Smooth muscle cell of bladder (primary cell): Measurements from ENCODE around the gene ALLC. TPM values are rescaled to one million over a fixed set of nuclear protein-coding genes. Genes with fewer than 3 reads are reported as not detected.

Experiments used
- total RNA-seq: library from RNA; depleted of rRNA; stranded (reverse); fragments of >200 nt; gene quantifications from 2 replicates; pipeline ENCODE4 v1.2.3, GENCODE V29; 2014

ALLC gene
- total RNA-seq = not detected in 2 replicates

DNA sequence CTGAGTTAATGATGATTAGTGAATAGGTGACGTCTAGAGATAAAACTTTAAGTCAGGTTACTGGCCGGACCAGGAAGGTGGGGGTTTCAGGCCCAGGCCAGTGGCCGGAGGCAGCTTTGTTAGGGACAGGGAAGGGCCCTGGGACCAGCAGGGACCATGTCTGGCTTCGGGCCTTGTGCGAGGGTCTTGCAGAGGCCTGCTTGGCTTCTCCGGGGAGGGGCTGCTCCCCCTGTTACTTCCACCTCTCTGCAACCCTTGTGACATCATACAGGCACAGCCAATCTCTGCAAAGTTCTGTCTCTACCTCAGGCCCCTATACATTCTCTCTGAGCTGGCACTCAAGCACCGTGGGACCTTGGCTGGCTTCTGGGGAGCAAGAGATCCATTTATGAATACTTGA lies at the start of gene ALLC:
TSS of gene ALLC (plus strand) at position 320 of the 400 bp plus-strand sequence. CDS start 12,958 bp downstream, outside the sequence.

DNA sequence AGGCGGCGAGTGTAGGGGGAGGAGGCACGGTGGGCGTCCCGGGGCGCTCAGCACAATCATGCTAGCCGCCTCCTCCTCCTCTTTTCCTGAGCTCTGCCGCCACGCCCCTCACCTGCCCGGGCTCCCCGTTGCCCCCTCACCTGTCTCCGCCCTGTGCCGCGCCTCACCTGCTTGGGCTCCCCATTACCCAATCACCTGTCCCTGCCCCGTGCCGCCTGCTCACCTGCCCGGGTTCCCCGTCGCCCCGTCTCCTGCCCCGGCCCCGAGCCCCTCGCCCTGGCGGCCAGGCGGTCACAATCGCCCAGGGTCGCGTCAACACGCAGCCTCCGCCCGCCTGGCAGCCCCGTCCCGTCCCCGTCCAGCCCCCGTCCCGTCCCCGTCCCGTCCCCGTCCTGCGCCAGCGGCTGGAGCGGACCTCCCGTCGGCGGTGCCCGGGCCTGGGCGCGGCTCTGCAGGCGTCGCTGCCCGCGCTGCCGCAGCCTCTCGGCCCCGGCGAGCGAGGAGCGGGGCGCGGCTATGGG lies 45.3 kb downstream of the ALLC start, which contains the start of gene DCDC2C:
TSS of gene DCDC2C (plus strand) at position 340 of the 521 bp plus-strand sequence. CDS start at position 517, 177 bp downstream.

Other genes starting within 250 kb of the ALLC start
- gene ADI1, start 138.7 kb upstream of the ALLC start, total RNA-seq = 36.9 and 39.7 TPM in 2 replicates
- gene RNASEH1, start 99.9 kb upstream of the ALLC start, total RNA-seq = 33.2 and 38.4 TPM in 2 replicates
- gene RPS7, start 82.9 kb upstream of the ALLC start, total RNA-seq = 1,395 and 1,847 TPM in 2 replicates
- gene COLEC11, start 63.1 kb upstream of the ALLC start, total RNA-seq = 0.57 and 1.4 TPM in 2 replicates
- gene DCDC2C, start 45.4 kb downstream of the ALLC start, total RNA-seq = not detected in 2 replicates